HepG2 (cell line): ENCODE measurements around the gene LSM10. TPM values are rescaled to one million over a fixed set of nuclear protein-coding genes. Genes with fewer than 3 reads are reported as not detected.

Source experiments
- EEA1 ChIP-seq: sonication (generic); formaldehyde crosslinking; IDR thresholded peaks from 2 replicates; pipeline ENCODE4 v1.5.1; 2020; ENCODE audit warnings: mild to moderate bottlenecking, missing genetic modification reagents, borderline replicate concordance
- HCFC1 ChIP-seq: fragments of 150-350 bp; IDR thresholded peaks from 2 replicates; pipeline ENCODE4 v1.6.1; 2014; ENCODE audit warnings: low read depth, low read length
- HOXA5 ChIP-seq: sonication (generic); formaldehyde crosslinking; IDR thresholded peaks from 2 replicates; pipeline ENCODE4 v1.4.0; 2020; ENCODE audit warnings: missing genetic modification reagents
- KLF9 ChIP-seq: IDR thresholded peaks from 2 replicates; pipeline ENCODE4 v1.6.1; 2016; ENCODE audit warnings: low read depth
- NAIF1 ChIP-seq: sonication (generic); formaldehyde crosslinking; IDR thresholded peaks from 2 replicates; pipeline ENCODE4 v1.5.0; 2020; ENCODE audit warnings: mild to moderate bottlenecking, missing genetic modification reagents, borderline replicate concordance
- NBN ChIP-seq: fragments of 450-650 bp; conservative IDR thresholded peaks from 2 replicates; pipeline ENCODE4 v1.6.1; 2017
- SCMH1 ChIP-seq: sonication (generic); formaldehyde crosslinking; IDR thresholded peaks from 2 replicates; pipeline ENCODE4 v1.9.0; 2021; ENCODE audit warnings: missing genetic modification reagents, mild to moderate bottlenecking, borderline replicate concordance
- SMAD9 ChIP-seq: sonication (generic); formaldehyde crosslinking; IDR thresholded peaks from 2 replicates; pipeline ENCODE4 v1.5.1; 2020; ENCODE audit warnings: mild to moderate bottlenecking, missing genetic modification reagents
- TBX3 ChIP-seq: fragments of 450-650 bp; IDR thresholded peaks from 2 replicates; pipeline ENCODE4 v1.6.1; 2017; ENCODE audit warnings: antibody characterized with exemption, mild to moderate bottlenecking, inconsistent platforms, borderline replicate concordance
- YEATS2 ChIP-seq: sonication (generic); formaldehyde crosslinking; IDR thresholded peaks from 2 replicates; pipeline ENCODE4 v1.4.0; 2020; ENCODE audit warnings: missing genetic modification reagents, borderline replicate concordance
- ZBTB3 ChIP-seq: sonication (generic); formaldehyde crosslinking; IDR thresholded peaks from 2 replicates; pipeline ENCODE4 v1.4.0; 2020; ENCODE audit warnings: low read depth, mild to moderate bottlenecking, moderate library complexity, missing genetic modification reagents, borderline replicate concordance
- ZNF629 ChIP-seq: sonication (generic); formaldehyde crosslinking; conservative IDR thresholded peaks from 2 replicates; pipeline ENCODE4 v1.5.0; 2020; ENCODE audit warnings: missing genetic modification reagents
- ZNF773 ChIP-seq: sonication (generic); formaldehyde crosslinking; IDR thresholded peaks from 2 replicates; pipeline ENCODE4 v1.4.0; 2020; ENCODE audit warnings: missing genetic modification reagents, borderline replicate concordance
- ZSCAN12 ChIP-seq: sonication (generic); formaldehyde crosslinking; IDR thresholded peaks from 2 replicates; pipeline ENCODE4 v1.9.0; 2021; ENCODE audit warnings: mild to moderate bottlenecking, missing genetic modification reagents
- polyA plus RNA-seq, 8 experiments: library from polyadenylated mRNA; depleted of rRNA in 3 of 8; stranded (reverse) in 7 of 8; unstranded in 1 of 8; fragments of >200 nt; fragmentation: Illumina TruSeq in 4 of 8; extraction: Trizol in 4 of 8; gene quantifications; 2 replicates each; pipeline versions ENCODE4 v1.2.1 to v1.2.3, GENCODE V29; 2011 to 2016; ENCODE audit warnings: low read depth in 4 of 8, missing spikeins in 1 of 8, mixed read lengths in 1 of 8; ENCODE audit not compliant: insufficient read depth in 1 of 8
- total RNA-seq, 5 experiments: library from RNA; depleted of rRNA; stranded (reverse); fragments of >200 nt; fragmentation: Illumina TruSeq; extraction: Trizol; gene quantifications; 2 replicates each; pipeline ENCODE4 v1.2.3, GENCODE V29; 2016; ENCODE audit warnings: low read depth in 1 of 5
- TF ChIP-seq, protein P1 (sequence below): sonication (generic); formaldehyde crosslinking; IDR thresholded peaks from 2 replicates; pipeline ENCODE4 v1.5.1; 2020; ENCODE audit warnings: missing genetic modification reagents, mild to moderate bottlenecking, borderline replicate concordance
- TF ChIP-seq, protein P2 (sequence below): sonication (generic); formaldehyde crosslinking; IDR thresholded peaks from 2 replicates; pipeline ENCODE4 v1.4.0; 2020; ENCODE audit warnings: missing genetic modification reagents
- TF ChIP-seq, protein P3 (sequence below): sonication (generic); formaldehyde crosslinking; IDR thresholded peaks from 2 replicates; pipeline ENCODE4 v1.4.0; 2020; ENCODE audit warnings: missing genetic modification reagents
- TF ChIP-seq, protein P4 (sequence below): sonication (generic); formaldehyde crosslinking; IDR thresholded peaks from 2 replicates; pipeline ENCODE4 v1.5.0; 2020; ENCODE audit warnings: missing genetic modification reagents
- TF ChIP-seq, protein P5 (sequence below): IDR thresholded peaks from 2 replicates; pipeline ENCODE4 v1.6.1; 2016; ENCODE audit warnings: missing compliant biosample characterization, missing genetic modification reagents, borderline replicate concordance

LSM10 gene
- total and polyA plus RNA-seq, 2 of the 13 experiments (the other 11 are each of a cell fraction or from before 2014, with no cell fraction given): 14.0 to 52.0 TPM

DNA sequence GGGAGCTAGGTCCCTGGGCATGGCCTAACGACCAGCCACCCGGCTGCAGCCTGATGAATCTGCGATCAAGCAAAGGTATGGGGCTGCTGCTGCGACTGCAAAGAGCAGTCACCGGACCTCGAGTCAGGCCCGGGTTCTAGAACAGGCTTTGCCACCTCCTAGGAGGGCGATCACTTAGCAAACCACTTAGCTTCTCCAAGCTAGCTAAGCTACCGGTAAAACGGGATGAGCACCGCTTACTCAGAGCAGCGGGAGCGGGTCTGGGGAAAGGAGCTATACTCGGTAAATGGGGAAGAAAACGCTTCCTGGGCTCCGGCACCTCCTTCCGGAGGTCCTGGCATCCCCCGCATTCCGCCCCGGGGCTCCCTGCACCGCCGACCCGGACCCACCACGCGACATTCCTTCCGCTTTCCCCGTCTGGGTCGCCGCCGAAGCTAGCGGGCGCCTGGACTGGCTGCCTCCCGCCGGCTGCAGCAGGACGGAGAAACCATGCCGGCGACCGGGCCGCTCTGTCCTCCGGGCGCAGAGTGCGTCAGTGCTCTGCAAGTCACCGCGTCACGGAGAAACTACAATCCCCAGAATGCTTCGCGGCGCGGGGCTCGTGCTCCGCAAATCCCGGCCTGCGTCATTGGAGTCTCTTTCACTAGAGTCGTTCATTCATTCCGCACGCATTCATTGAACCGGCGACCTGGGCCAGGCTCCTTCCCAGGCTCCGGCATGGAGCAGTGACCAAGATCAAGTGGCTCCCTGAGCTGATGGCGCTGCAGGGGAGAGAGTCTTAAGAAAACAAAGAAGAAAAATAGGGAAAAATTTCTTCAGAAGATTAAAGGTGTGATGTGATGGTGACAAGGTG lies at the start of gene LSM10 (continued):
- TF ChIP-seq ZSCAN12 (CRISPR knock-in tag) (0 out of 2 replicates have a peak, but pooled peaks have one; percentile 41), TBX3 (no peak), HCFC1 (peak; percentile 88), KLF9 (CRISPR knock-in tag) (no peak), ZNF629 (CRISPR knock-in tag) (no peak; the same call in 1 of the 2 replicates), SMAD9 (0 out of 2 replicates have a peak, but pooled peaks have one; percentile 23), HOXA5 (CRISPR knock-in tag) (peak; percentile 95), SCMH1 (no peak), NBN (no peak), NAIF1 (CRISPR knock-in tag) (peak; percentile 78; the same call in 1 of the 2 replicates), YEATS2 (peak; percentile 47; the same call in 1 of the 2 replicates), EEA1 (CRISPR knock-in tag) (0 out of 2 replicates have a peak, but pooled peaks have one; percentile 46), ZNF773 (CRISPR knock-in tag) (peak; percentile 86; the same call in 1 of the 2 replicates), ZBTB3 (CRISPR knock-in tag) (no peak)
- TF ChIP-seq, protein P1, sequence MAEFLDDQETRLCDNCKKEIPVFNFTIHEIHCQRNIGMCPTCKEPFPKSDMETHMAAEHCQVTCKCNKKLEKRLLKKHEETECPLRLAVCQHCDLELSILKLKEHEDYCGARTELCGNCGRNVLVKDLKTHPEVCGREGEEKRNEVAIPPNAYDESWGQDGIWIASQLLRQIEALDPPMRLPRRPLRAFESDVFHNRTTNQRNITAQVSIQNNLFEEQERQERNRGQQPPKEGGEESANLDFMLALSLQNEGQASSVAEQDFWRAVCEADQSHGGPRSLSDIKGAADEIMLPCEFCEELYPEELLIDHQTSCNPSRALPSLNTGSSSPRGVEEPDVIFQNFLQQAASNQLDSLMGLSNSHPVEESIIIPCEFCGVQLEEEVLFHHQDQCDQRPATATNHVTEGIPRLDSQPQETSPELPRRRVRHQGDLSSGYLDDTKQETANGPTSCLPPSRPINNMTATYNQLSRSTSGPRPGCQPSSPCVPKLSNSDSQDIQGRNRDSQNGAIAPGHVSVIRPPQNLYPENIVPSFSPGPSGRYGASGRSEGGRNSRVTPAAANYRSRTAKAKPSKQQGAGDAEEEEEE (CRISPR knock-in tag): no peak
- TF ChIP-seq, protein P2, sequence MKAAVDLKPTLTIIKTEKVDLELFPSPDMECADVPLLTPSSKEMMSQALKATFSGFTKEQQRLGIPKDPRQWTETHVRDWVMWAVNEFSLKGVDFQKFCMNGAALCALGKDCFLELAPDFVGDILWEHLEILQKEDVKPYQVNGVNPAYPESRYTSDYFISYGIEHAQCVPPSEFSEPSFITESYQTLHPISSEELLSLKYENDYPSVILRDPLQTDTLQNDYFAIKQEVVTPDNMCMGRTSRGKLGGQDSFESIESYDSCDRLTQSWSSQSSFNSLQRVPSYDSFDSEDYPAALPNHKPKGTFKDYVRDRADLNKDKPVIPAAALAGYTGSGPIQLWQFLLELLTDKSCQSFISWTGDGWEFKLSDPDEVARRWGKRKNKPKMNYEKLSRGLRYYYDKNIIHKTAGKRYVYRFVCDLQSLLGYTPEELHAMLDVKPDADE (CRISPR knock-in tag): 0 out of 2 replicates have a peak, but pooled peaks have one; percentile 42
- TF ChIP-seq, protein P3, sequence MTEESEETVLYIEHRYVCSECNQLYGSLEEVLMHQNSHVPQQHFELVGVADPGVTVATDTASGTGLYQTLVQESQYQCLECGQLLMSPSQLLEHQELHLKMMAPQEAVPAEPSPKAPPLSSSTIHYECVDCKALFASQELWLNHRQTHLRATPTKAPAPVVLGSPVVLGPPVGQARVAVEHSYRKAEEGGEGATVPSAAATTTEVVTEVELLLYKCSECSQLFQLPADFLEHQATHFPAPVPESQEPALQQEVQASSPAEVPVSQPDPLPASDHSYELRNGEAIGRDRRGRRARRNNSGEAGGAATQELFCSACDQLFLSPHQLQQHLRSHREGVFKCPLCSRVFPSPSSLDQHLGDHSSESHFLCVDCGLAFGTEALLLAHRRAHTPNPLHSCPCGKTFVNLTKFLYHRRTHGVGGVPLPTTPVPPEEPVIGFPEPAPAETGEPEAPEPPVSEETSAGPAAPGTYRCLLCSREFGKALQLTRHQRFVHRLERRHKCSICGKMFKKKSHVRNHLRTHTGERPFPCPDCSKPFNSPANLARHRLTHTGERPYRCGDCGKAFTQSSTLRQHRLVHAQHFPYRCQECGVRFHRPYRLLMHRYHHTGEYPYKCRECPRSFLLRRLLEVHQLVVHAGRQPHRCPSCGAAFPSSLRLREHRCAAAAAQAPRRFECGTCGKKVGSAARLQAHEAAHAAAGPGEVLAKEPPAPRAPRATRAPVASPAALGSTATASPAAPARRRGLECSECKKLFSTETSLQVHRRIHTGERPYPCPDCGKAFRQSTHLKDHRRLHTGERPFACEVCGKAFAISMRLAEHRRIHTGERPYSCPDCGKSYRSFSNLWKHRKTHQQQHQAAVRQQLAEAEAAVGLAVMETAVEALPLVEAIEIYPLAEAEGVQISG: peak; percentile 98
- TF ChIP-seq, protein P4, sequence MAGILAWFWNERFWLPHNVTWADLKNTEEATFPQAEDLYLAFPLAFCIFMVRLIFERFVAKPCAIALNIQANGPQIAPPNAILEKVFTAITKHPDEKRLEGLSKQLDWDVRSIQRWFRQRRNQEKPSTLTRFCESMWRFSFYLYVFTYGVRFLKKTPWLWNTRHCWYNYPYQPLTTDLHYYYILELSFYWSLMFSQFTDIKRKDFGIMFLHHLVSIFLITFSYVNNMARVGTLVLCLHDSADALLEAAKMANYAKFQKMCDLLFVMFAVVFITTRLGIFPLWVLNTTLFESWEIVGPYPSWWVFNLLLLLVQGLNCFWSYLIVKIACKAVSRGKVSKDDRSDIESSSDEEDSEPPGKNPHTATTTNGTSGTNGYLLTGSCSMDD (CRISPR knock-in tag): no peak
- TF ChIP-seq, protein P5, sequence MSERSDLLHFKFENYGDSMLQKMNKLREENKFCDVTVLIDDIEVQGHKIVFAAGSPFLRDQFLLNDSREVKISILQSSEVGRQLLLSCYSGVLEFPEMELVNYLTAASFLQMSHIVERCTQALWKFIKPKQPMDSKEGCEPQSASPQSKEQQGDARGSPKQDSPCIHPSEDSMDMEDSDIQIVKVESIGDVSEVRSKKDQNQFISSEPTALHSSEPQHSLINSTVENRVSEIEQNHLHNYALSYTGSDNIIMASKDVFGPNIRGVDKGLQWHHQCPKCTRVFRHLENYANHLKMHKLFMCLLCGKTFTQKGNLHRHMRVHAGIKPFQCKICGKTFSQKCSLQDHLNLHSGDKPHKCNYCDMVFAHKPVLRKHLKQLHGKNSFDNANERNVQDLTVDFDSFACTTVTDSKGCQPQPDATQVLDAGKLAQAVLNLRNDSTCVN (CRISPR knock-in tag): peak; percentile 43; the same call in 1 of the 2 replicates
